ENCODE data around the gene ZSWIM1.

DNA sequence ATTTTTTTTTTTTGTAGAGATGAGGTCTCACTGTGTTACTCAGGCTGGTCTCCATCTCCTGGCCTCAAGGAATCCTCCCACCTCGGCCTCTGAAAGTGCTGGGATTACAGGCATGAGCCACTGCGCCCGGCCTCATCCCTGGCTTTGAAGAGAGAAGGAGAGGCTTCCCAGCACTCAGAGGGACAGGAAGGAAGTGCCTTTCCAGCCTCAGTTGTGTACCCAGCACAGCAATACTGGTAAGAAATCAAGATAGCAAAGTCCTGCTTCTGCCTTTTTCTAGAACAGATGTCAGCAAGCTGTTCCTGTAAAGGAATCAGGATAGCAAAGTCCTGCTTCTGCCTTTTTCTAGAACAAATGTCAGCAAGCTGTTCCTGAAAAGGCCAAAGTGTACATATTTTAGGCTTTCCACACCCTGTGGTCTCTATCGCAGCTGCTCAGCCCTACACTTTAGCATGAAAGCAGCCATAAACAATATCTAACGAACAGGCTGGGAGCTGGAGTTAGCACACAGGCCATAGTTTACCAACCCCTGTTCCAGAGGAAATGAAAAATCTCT lies 37.2 kb downstream of the ZSWIM1 start:
- TF ChIP-seq CTCF (IDR thresholded peaks at IDR 0.05) (no peak), POLR2A (IDR thresholded peaks at IDR 0.05) (no peak), EP300 (IDR thresholded peaks at IDR 0.05) (no peak)
